PC-3 (cell line): Measurements from ENCODE around the gene ALG13.
"Not testable (repeated sequence)": the region's sequence is repeated elsewhere in the genome, so short reads cannot be mapped to it uniquely, and the experiment has no call there.

Experiments
- CTCF ChIP-seq: fragments of 300-600 bp; sonication (generic); conservative IDR thresholded peaks from 2 replicates; pipeline ENCODE4 v1.5.1; 2017; ENCODE audit warnings: antibody characterized with exemption, low read depth, mild to moderate bottlenecking, low read length
- EZH2 ChIP-seq: fragments of 300-600 bp; sonication (generic); IDR thresholded peaks from one replicate; pipeline ENCODE4 v1.6.1; 2017; ENCODE audit warnings: antibody characterized with exemption, mild to moderate bottlenecking, low read length; ENCODE audit not compliant: unreplicated experiment
- EZH2phosphoT487 ChIP-seq: fragments of 300-600 bp; sonication (generic); IDR thresholded peaks from 2 replicates; pipeline ENCODE4 v1.6.1; 2018; ENCODE audit warnings: mild to moderate bottlenecking, antibody characterized with exemption, low read length, borderline replicate concordance

- TF ChIP-seq CTCF, EZH2, EZH2phosphoT487: not testable (repeated sequence)
Observed at GRCh38 chrX:111645165-111645564, 35.8 kb upstream of the ALG13 start.
